BLaER1 treated with 17β-estradiol and CSF1 and Interleukin-3, amounts not matched to agents 10 nM and 100 nM (cell line): ENCODE results near the gene FOXC2.

Source experiments
- H3K27ac ChIP-seq, 11 experiments: shearing (Covaris generic); formaldehyde crosslinking; 2 replicates each; pipeline ENCODE4 v1.8.1; 2022
- H3K27me3 ChIP-seq, 11 experiments: shearing (Covaris generic); formaldehyde crosslinking; 2 replicates each; pipeline ENCODE4 v1.8.1; 2022
- H3K36me3 ChIP-seq, 11 experiments: shearing (Covaris generic); formaldehyde crosslinking; 2 replicates each; pipeline ENCODE4 v1.8.1; 2022
- H3K4me1 ChIP-seq, 10 experiments: shearing (Covaris generic); formaldehyde crosslinking; 2 replicates each; pipeline ENCODE4 v1.8.1; 2022
- H3K4me2 ChIP-seq, 11 experiments: shearing (Covaris generic); formaldehyde crosslinking; 2 replicates each; pipeline ENCODE4 v1.8.1; 2022
- H3K4me3 ChIP-seq, 10 experiments: shearing (Covaris generic); formaldehyde crosslinking; 2 replicates each; pipeline ENCODE4 v1.8.1; 2022
- H3K9ac ChIP-seq, 11 experiments: shearing (Covaris generic); formaldehyde crosslinking; 2 replicates each; pipeline ENCODE4 v1.8.1; 2022
- H3K9me3 ChIP-seq, 11 experiments: shearing (Covaris generic); formaldehyde crosslinking; replicated peaks in 1 of 11; 2 replicates each; pipeline ENCODE4 v1.8.1; 2022
- H4K20me1 ChIP-seq, 11 experiments: shearing (Covaris generic); formaldehyde crosslinking; 2 replicates each; pipeline ENCODE4 v1.8.1; 2022
- Cebpa-rat ChIP-seq, 11 experiments: shearing (Covaris generic); IDR thresholded peaks; 2 replicates each; pipeline ENCODE4 v1.8.1; 2022

The FOXC2 gene

DNA sequence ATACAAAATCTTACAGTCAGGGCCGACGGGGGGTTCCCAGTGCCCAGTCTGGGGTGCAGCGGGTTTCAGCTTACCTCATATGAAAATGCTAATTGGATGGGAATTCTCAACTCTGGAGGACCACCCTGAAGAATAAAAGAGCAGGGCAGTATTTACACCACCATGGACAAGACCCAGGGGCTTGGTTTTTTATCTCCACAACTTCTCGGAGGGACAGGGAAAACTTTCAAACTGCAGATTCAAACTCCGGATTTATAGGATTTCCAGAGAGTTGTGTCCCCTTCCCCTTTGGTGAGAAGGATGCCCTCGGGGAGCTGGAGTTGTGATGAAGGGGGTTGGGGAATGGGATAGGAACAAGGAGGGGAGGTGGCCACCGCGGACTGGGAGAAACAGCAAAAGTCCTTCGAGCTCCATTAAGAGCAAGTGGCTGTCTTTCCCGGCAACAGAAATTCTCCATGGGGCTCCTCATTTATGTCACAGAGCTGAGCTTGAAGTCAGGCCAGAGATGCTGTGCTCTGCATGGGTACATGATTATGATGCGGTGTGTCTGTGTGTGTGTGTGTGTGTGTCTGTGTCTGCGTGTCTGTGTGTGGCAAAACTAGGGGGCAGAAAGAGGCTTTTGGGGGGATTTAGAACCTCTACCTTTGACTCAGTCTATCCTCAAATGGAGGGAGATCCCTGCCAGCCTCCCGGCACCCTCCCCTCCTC is 27.4 kb downstream of the FOXC2 start:
- TF ChIP-seq Cebpa-rat (IDR thresholded peaks at IDR 0.05): no peak
- Histone ChIP-seq H4K20me1 (no peaks in the 10 kb centered on the region), H3K9me3 (peaks cover 0 to 13% (median 11%) of the 10 kb centered on the region in 11 experiments; a peak in 10 of 22 replicates), H3K27ac (no peak overlapping the region), H3K4me1 (peaks cover 7 to 35% (median 18%) of the 10 kb centered on the region in 10 experiments; a peak in 17 of 20 replicates), H3K36me3 (no peaks in the 10 kb centered on the region), H3K9ac (no peak overlapping the region), H3K27me3 (no peaks in the 10 kb centered on the region), H3K4me3 (no peak overlapping the region), H3K4me2 (peak overlapping the region in 9 of 11 experiments; percentile 59 to 82 (median 65); a peak in 12 of 22 replicates)

DNA sequence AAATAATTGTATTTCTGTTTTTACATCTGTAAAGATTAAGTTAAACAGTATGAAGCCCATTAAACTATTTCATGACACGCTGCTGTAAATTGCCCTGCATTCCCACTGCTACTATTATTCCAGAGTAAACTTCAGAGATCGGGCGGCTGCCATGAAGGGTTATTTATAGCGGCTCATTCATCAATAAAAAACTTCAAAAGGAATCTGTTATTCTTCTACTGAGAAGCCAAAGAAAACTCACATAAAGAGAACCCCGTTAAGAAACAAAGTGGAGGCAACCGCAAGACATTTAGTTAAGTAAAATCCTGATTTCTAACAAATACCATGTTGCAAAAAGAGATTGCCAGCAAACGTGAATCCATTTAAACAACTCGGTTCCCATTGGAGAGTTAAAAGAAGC is 28.1 kb downstream of the FOXC2 start:
- no peak for TF ChIP-seq Cebpa-rat (IDR thresholded peaks at IDR 0.05)
- Histone ChIP-seq H3K4me3 (no peak overlapping the region), H3K4me2 (no peak overlapping the region), H3K36me3 (no peaks in the 10 kb centered on the region), H3K27me3 (no peaks in the 10 kb centered on the region), H3K27ac (no peak overlapping the region), H3K9ac (no peak overlapping the region), H4K20me1 (no peaks in the 10 kb centered on the region), H3K9me3 (peaks cover 0 to 14% (median 12%) of the 10 kb centered on the region in 11 experiments; a peak in 10 of 22 replicates), H3K4me1 (peaks cover 7 to 42% (median 25%) of the 10 kb centered on the region in 10 experiments; a peak in 17 of 20 replicates)

DNA sequence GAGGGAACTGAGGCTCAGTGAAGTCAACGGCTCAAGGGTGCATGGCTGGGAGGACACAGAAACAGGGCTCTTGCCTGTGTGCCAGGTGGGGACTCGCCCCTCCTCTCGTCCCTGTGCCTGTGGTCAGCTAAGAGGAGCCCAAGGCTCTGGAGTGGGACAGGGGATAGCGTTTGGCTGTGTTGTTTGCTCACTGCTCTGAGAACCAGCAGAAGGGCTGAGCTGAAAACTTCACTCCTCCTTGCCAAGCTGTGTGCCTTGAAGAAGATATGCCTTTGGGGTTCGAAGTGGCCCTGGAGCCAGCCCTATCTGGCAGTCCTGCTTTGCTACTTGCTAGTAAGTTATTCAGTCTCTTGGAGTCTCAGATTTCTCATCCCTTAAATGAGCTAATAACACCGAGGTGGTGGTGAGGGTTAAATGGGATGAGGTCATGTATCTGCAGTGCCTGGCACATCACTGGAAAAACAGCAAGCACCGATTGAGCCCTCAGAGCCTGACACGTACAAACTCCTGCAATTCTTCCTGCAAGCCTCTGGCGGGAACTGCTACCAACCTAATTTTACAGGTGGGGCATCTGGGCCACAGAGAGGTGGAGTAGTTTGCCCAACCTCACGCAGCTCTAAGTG is 29.5 kb downstream of the FOXC2 start:
- Histone ChIP-seq H3K9ac (no peak overlapping the region), H3K27ac (no peak overlapping the region), H3K9me3 (peaks cover 0 to 23% (median 13%) of the 10 kb centered on the region in 11 experiments; a peak in 12 of 22 replicates), H3K27me3 (no peaks in the 10 kb centered on the region), H3K4me2 (no peak overlapping the region), H3K36me3 (no peaks in the 10 kb centered on the region), H3K4me1 (peaks cover 7 to 45% (median 26%) of the 10 kb centered on the region in 10 experiments; a peak in 17 of 20 replicates), H3K4me3 (no peak overlapping the region), H4K20me1 (no peaks in the 10 kb centered on the region)
- TF ChIP-seq Cebpa-rat (IDR thresholded peaks at IDR 0.05): no peak

DNA sequence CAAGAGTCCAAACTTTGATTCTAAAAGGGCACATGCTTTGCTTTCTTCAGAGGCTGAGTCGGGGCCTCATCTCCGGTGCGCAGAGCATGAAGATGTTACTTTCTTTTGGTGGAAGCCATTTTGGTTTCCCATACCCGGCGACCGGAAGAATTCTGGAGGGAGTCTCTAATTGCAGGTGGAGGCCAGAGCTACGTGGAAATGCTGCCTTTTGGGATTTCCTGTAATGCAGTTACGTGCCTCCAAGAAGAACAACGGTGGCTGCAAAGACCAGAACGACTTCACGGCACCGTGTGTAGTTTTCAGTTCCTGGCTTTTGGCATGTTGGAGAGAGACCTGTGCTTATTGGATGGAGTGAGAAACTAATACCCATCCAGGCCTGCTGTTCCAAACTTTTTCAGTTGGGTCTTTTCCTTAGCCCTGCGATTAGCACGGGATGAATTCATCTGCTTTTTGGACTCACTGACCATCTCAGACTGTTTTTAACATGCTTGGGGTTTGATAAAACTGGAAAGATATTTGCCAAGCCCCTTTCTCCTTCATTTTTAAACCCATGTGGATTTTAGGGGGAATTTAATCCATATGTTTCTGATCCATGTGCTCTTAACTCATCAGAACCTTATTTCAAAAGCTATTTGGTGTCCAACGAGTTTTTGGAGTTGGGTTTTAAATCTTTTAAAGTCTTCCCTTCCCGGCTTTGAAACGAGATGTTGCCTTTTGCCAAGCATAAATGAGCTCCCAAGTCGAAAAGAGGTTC is 30.7 kb downstream of the FOXC2 start:
- H3K9me3 ChIP-seq: peaks cover 0 to 24% (median 13%) of the 10 kb centered on the region in 11 experiments; a peak in 13 of 22 replicates
- no peak overlapping the region for H3K27ac ChIP-seq
- no peak overlapping the region for H3K9ac ChIP-seq
- no peaks in the 10 kb centered on the region for H3K36me3 ChIP-seq
- no peaks in the 10 kb centered on the region for H4K20me1 ChIP-seq
- peaks cover 7 to 45% (median 26%) of the 10 kb centered on the region in 10 experiments; a peak in 17 of 20 replicates for H3K4me1 ChIP-seq
- no peaks in the 10 kb centered on the region for H3K27me3 ChIP-seq
- H3K4me2 ChIP-seq: peak overlapping the region in 2 of 11 experiments; percentile 0 to 19; a peak in 2 of 22 replicates
- no peak overlapping the region for H3K4me3 ChIP-seq
- TF ChIP-seq Cebpa-rat (IDR thresholded peaks at IDR 0.05): no peak

DNA sequence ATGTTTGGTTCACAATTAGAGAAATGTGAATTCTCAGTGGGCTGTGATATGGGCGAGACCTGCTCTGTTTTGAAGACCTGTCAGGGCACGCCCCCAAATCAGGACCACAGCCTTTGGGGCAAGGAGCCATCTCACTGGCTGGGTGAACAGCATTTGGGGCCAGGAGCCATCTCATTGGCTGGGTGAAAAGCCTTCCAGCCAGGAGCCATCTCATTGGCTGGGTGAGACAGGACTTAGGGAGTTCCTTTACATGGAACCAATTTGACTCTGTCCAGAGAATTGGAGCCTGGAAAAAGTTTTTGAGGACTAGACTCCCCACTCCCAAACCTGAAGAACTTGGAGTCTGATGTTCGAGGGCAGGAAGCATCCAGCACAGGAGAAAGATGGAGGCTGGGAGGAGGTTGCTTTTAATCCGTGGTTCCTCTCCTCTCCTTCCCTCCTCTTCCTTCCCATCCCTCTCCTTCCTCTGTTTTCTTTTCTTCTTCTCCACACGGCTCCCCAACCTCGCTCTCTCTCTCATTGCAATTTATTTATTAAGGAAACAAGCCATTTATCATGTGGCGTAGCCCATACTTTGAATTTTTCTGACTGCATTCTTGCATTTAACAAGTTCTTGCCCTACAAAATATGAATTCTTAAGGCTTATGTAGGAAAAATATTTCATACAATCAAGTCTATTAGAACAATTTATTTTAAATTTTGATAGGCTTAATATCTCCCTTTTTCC is 31.4 kb downstream of the FOXC2 start:
- TF ChIP-seq Cebpa-rat (IDR thresholded peaks at IDR 0.05): no peak
- Histone ChIP-seq H3K27me3 (no peaks in the 10 kb centered on the region), H3K4me1 (peaks cover 6 to 40% (median 22%) of the 10 kb centered on the region in 10 experiments; a peak in 17 of 20 replicates), H4K20me1 (no peaks in the 10 kb centered on the region), H3K36me3 (no peaks in the 10 kb centered on the region), H3K9me3 (peaks cover 0 to 24% (median 13%) of the 10 kb centered on the region in 11 experiments; a peak in 13 of 22 replicates), H3K4me3 (no peak overlapping the region), H3K27ac (no peak overlapping the region), H3K4me2 (peak overlapping the region in 6 of 11 experiments; percentile 12 to 65 (median 50); a peak in 7 of 22 replicates), H3K9ac (no peak overlapping the region)

DNA sequence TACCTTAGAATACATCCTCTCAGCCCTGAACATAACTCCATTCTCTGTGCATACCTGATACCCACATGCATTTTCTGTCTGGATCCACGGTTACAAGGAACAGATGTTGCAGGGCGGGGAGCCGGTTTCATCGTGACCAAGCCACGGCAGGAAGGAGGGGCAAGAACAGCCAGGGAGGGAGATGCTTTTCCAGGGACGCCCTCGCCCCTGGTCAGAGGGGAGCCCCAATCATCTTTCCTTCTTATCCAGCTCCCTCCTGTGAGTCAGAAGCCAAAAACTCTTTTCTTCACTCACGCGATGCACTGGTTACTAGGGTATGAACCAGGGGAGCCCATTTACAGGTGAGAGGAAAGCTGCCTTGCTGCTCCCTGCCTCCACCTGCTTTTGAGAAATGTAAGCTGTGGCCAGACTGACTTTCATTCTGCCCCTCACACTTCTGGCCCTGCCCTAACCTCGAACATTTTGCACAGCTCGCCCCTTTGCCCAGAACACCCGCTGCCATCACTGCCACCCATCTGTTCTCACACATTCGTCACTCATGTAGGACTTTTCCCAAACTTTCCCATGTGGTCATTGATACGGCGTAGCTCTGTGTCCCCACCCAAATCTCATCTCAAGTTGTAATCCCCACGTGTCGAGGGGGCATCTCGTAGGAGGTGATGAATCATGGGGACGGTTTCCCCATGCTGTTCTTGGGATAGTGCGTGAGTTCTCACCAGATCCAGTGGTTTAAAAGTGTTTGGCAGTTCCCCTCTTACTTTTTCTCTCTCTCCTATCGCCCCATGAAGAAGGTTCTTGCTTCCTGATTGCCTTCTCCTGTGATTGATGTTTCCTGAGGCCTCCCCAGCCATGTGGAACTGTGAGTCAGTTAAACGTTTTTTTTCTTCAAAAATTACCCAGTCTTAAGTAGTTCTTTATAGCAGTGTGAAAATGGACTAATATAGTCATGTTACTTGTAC is 32.3 kb downstream of the FOXC2 start:
- Histone ChIP-seq H3K4me2 (peak overlapping the region in 9 of 11 experiments; percentile 6 to 65 (median 43); a peak in 15 of 22 replicates), H3K27me3 (no peaks in the 10 kb centered on the region), H3K9ac (no peak overlapping the region), H3K9me3 (peaks cover 1 to 24% (median 13%) of the 10 kb centered on the region in 11 experiments; a peak in 14 of 22 replicates), H3K4me1 (peaks cover 0 to 31% (median 14%) of the 10 kb centered on the region in 10 experiments; a peak in 15 of 20 replicates), H4K20me1 (no peaks in the 10 kb centered on the region), H3K27ac (no peak overlapping the region), H3K36me3 (no peaks in the 10 kb centered on the region), H3K4me3 (no peak overlapping the region; a peak in 1 of 20 replicates)
- no peak for TF ChIP-seq Cebpa-rat (IDR thresholded peaks at IDR 0.05)

DNA sequence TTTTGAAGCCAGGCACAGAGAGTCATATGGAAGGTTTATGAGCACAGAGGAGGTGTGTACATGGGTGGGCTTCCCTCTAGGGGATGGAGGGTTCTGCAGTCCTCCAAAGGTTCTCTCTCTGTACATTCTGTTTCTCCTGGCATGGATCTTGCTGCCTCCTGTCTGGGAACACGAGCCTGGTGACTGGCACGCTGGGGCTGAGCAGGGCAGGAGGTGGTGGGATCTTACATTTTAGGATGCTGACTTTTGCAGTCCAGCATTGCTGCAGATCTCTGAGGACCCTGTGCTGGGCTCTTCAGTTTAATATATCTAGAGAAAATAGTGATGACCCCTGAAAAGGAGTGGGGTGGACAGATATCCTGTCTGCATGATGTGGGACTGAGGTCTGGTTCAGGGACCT is 34.7 kb downstream of the FOXC2 start:
- H3K9ac ChIP-seq: no peak overlapping the region
- H3K27ac ChIP-seq: no peak overlapping the region
- H3K36me3 ChIP-seq: no peaks in the 10 kb centered on the region
- H3K27me3 ChIP-seq: no peaks in the 10 kb centered on the region
- peaks cover 5 to 34% (median 24%) of the 10 kb centered on the region in 11 experiments; a peak in 17 of 22 replicates for H3K9me3 ChIP-seq
- no peak overlapping the region for H3K4me3 ChIP-seq
- no peak overlapping the region for H3K4me2 ChIP-seq
- H3K4me1 ChIP-seq: peaks cover 0 to 29% (median 21%) of the 10 kb centered on the region in 10 experiments; a peak in 14 of 20 replicates
- H4K20me1 ChIP-seq: no peaks in the 10 kb centered on the region
- TF ChIP-seq Cebpa-rat (IDR thresholded peaks at IDR 0.05): no peak
